Measurements from ENCODE around the gene SSRP1. TPM values are rescaled to one million over a fixed set of nuclear protein-coding genes. Genes with fewer than 3 reads are reported as not detected.

SSRP1 gene
- total and polyA plus RNA-seq, 2 of the 4 experiments (the other 2 are of a cell fraction), result 106 to 146 TPM

GRCh38 chr11:57325735-57326048 lies 10.0 kb downstream of the SSRP1 start:
- dilution Hi-C loops (cut with HindIII; ENCODE audit: low sequenced_read_pairs, unreplicated experiment), result no loop called here
- Histone ChIP-seq H3K27ac (ENCODE audit: insufficient read depth, low read length) (peak overlapping the region; percentile 90), H4K91ac (ENCODE audit: insufficient read depth, low read depth, low read length) (peak overlapping the region; percentile 86), H3K4me3 (ENCODE audit: insufficient read depth, low read depth, low read length) (peak overlapping the region; percentile 97), H3K9me3 (ENCODE audit: control insufficient read depth, insufficient read depth, low read length) (no peaks in the 10 kb centered on the region), H4K20me1 (ENCODE audit: insufficient read depth, low read length) (peaks cover 27% of the 10 kb centered on the region), H3K4me1 (ENCODE audit: control insufficient read depth, insufficient read depth, low read length) (peaks cover 20% of the 10 kb centered on the region), H3K9ac (ENCODE audit: low read depth, low read length) (peak overlapping the region; percentile 78), H4K5ac (ENCODE audit: low read depth, low read length) (peak overlapping the region; percentile 65), H3K4ac (ENCODE audit: low read depth, low read length) (peak overlapping the region; percentile 92), H2BK15ac (ENCODE audit: low read depth, low read length) (peak overlapping the region; percentile 22; the same call in 2 of the 3 replicates), H3K9me1 (ENCODE audit: insufficient read depth, low read length) (peaks cover 20% of the 10 kb centered on the region), H3K23ac (ENCODE audit: low read depth, low read length) (peak overlapping the region; percentile 93), H2BK20ac (ENCODE audit: low read depth, low read length) (peak overlapping the region; percentile 38; the same call in 1 of the 2 replicates), H2BK5ac (ENCODE audit: low read depth, low read length, poor library complexity, severe bottlenecking) (peak overlapping the region; percentile 74), H2AK5ac (ENCODE audit: low read depth, low read length) (peak overlapping the region; percentile 91), H2BK120ac (ENCODE audit: low read depth, low read length) (peak overlapping the region; percentile 71), H4K8ac (ENCODE audit: low read depth in 2 of 2, low read length in 2 of 2) (peak overlapping the region; percentile 55 to 78; a peak in 3 of 4 replicates), H3K4me2 (ENCODE audit: low read depth, low read length) (peak overlapping the region; percentile 72), H3K79me1 (ENCODE audit: low read depth in 1 of 2, low read length in 2 of 2) (peaks cover 9 to 55% of the 10 kb centered on the region in 2 experiments), H3K36me3 (ENCODE audit: control insufficient read depth, insufficient read depth, low read length) (peaks cover 42% of the 10 kb centered on the region), H3K14ac (replicated peaks; ENCODE audit: low read depth, low read length) (peak overlapping the region; percentile 86), H2AFZ (replicated peaks; ENCODE audit: low read length, poor library complexity) (peak overlapping the region; percentile 80), H3K27me3 (ENCODE audit: control insufficient read depth, insufficient read depth, low read length) (no peaks in the 10 kb centered on the region), H3K18ac (ENCODE audit: low read depth, low read length) (peak overlapping the region; percentile 33), H2AK9ac (replicated peaks; ENCODE audit: low read depth, low read length, poor library complexity) (peak overlapping the region; percentile 4), H3K56ac (ENCODE audit: extremely low read depth, insufficient read depth, low read length) (peak overlapping the region; percentile 90)
- ChIA-PET CTCF (interaction anchor here (0.7 kb wide), 1 partner anchor 315 kb away, joined by 3 read pairs; no protein-coding TSS in a partner anchor), POLR2A (ENCODE audit: unreplicated experiment) (interaction anchor here (2.1 kb wide), 1 partner anchor 10 kb away, joined by 9 read pairs; the partner anchor contains the start of gene SSRP1)
- DNase-seq, result no peak
- no CpG with 5 or more reads among the region's 6 CpGs for WGBS, 2 experiments (ENCODE audit: extremely low coverage in 2 of 2, insufficient read length in 1 of 2)
- TF ChIP-seq MAZ (IDR thresholded peaks at IDR 0.05; ENCODE audit: borderline replicate concordance, low read depth, low read length) (no peak), MAFK (IDR thresholded peaks at IDR 0.05; ENCODE audit: low read depth, low read length) (no peak), USF2 (IDR thresholded peaks at IDR 0.05; ENCODE audit: low read depth, low read length) (no peak), SMC3 (IDR thresholded peaks at IDR 0.05; ENCODE audit: low read depth, low read length) (no peak), CHD1 (IDR thresholded peaks at IDR 0.05; ENCODE audit: low read depth, low read length) (no peak)
- in situ Hi-C loops (cut with MboI; ENCODE audit: low sequenced_read_pairs), result no loop called here
- no peak for ATAC-seq (ENCODE audit: low read depth)
- BruUV-seq (replicated peaks), result no TSS peak
- intact Hi-C loops (cut with micrococcal nuclease), result no loop called here
